Fibroblast of mammary gland (primary cell): ENCODE results near the gene CLCNKA.
A peak's percentile ranks its signal among the peaks of the same experiment; 100 is the strongest.

Experiments used
- DNase-seq: peaks from one replicate; pipeline ENCODE4 v3.0.0-alpha.2; 2010; ENCODE audit warnings: low read depth
- H3K4me3 ChIP-seq: 2 replicates; pipeline ENCODE4 v1.5.1; 2011; ENCODE audit warnings: low read depth, mild to moderate bottlenecking, low read length, moderate library complexity; ENCODE audit not compliant: control insufficient read depth
- CTCF ChIP-seq: conservative IDR thresholded peaks from 2 replicates; pipeline ENCODE4 v1.5.1; 2011; ENCODE audit warnings: low read depth, low read length, inconsistent platforms; ENCODE audit not compliant: control insufficient read depth, insufficient read depth

Gene CLCNKA

GRCh38 chr1:16068356-16069270, 46.8 kb downstream of the CLCNKA start:
- peak; percentile 13 for DNase-seq
- no peak for TF ChIP-seq CTCF
- no peak overlapping the region for H3K4me3 ChIP-seq

- no peak overlapping the region for H3K4me3 ChIP-seq
- no peak for DNase-seq
- TF ChIP-seq CTCF: no peak
Measured at GRCh38 chr1:16070640-16071355, 49.0 kb downstream of the CLCNKA start.

- no peak for TF ChIP-seq CTCF
Measured at GRCh38 chr1:16071614-16072013, 49.8 kb downstream of the CLCNKA start.

GRCh38 chr1:16072095-16072494, 50.3 kb downstream of the CLCNKA start:
- TF ChIP-seq CTCF: no peak
- DNase-seq: no peak
- no peak overlapping the region for H3K4me3 ChIP-seq

More at GRCh38 chr1:16071614-16072013, 49.8 kb downstream of the CLCNKA start:
- DNase-seq: no peak
- H3K4me3 ChIP-seq: no peak overlapping the region

GRCh38 chr1:16072616-16073484, 51.0 kb downstream of the CLCNKA start:
- H3K4me3 ChIP-seq: no peak overlapping the region
- TF ChIP-seq CTCF: no peak
- DNase-seq: no peak

GRCh38 chr1:16073490-16074119, 51.8 kb downstream of the CLCNKA start, which contains the start of gene FAM131C:
Gene FAM131C (minus strand): TSS chr1:16073651. CDS start chr1:16073442, 209 bp downstream.
- no peak for TF ChIP-seq CTCF
- no peak within 1 kb of the TSS for H3K4me3 ChIP-seq
- no peak for DNase-seq
